SJSA1 (cell line): ENCODE measurements around the gene SAGE1. TPM values are rescaled to one million over a fixed set of nuclear protein-coding genes. Genes with fewer than 3 reads are reported as not detected.
A peak's percentile ranks its signal among the peaks of the same experiment; 100 is the strongest.
"Not testable (repeated sequence)": the region's sequence is repeated elsewhere in the genome, so short reads cannot be mapped to it uniquely, and the experiment has no call there.

ENCODE experiments used
- DNase-seq, 2 experiments: peaks; one replicate each; pipeline ENCODE4 v3.0.0-alpha.2; 2015 to 2020; ENCODE audit warnings: low spot score in 2 of 2, low read depth in 1 of 2
- H3K27ac ChIP-seq: fragments of 250-450 bp; sonication (Bioruptor Pico); 2 replicates; pipeline ENCODE4 v1.5.1; 2020; ENCODE audit warnings: mild to moderate bottlenecking, moderate library complexity
- H3K27me3 ChIP-seq: fragments of 250-450 bp; sonication (Bioruptor Pico); replicated peaks from 2 replicates; pipeline ENCODE4 v1.5.1; 2020; ENCODE audit warnings: mild to moderate bottlenecking, moderate library complexity
- H3K36me3 ChIP-seq: fragments of 250-450 bp; sonication (Bioruptor Pico); 2 replicates; pipeline ENCODE4 v1.5.1; 2020; ENCODE audit warnings: mild to moderate bottlenecking
- H3K4me1 ChIP-seq: fragments of 250-450 bp; sonication (Bioruptor Pico); replicated peaks from 2 replicates; pipeline ENCODE4 v1.6.1; 2021; ENCODE audit warnings: mild to moderate bottlenecking
- H3K4me3 ChIP-seq: fragments of 250-450 bp; sonication (Bioruptor Pico); 2 replicates; pipeline ENCODE4 v1.5.1; 2020; ENCODE audit warnings: mild to moderate bottlenecking
- H3K9me3 ChIP-seq: fragments of 250-450 bp; sonication (Bioruptor Pico); replicated peaks from 2 replicates; pipeline ENCODE4 v1.5.1; 2020; ENCODE audit warnings: mild to moderate bottlenecking
- total RNA-seq: library from RNA; depleted of rRNA; stranded (reverse); fragments of >200 nt; shearing (Covaris generic); gene quantifications from 2 replicates; pipeline ENCODE4 v1.2.3, GENCODE V29; 2014; rRNA removed

The SAGE1 gene
- total RNA-seq = not detected in 2 replicates

- H3K4me1 ChIP-seq = no peaks in the 10 kb centered on the region
- H3K36me3 ChIP-seq = no peaks in the 10 kb centered on the region
- H3K4me3 ChIP-seq = no peak within 1 kb of the TSS
- DNase-seq = no peak
- no peaks in the 10 kb centered on the region for H3K27me3 ChIP-seq
- H3K9me3 ChIP-seq = no peaks in the 10 kb centered on the region
- H3K27ac ChIP-seq = no peak within 1 kb of the TSS
These were observed at the start of gene SAGE1, which contains the start of gene CT45A10 for GRCh38 chrX:135893294-135893817. Gene SAGE1, plus strand, starts transcription at chrX:135893716. Its CDS starts 2,527 bp downstream, at chrX:135896243. Gene CT45A10, minus strand, starts transcription at chrX:135893444. Its CDS starts 8,100 bp downstream, at chrX:135885344.

GRCh38 chrX:135854438-135854837 is 39.1 kb upstream of the SAGE1 start, which contains the start of gene CT45A8:
Gene CT45A8, minus strand, starts transcription at chrX:135854538. Its CDS starts 3,755 bp downstream, at chrX:135850783.
- not testable (repeated sequence) for DNase-seq, H3K4me3 ChIP-seq, H3K27me3 ChIP-seq, H3K36me3 ChIP-seq, H3K4me1 ChIP-seq, H3K27ac ChIP-seq, H3K9me3 ChIP-seq

GRCh38 chrX:135871712-135872111 is 21.8 kb upstream of the SAGE1 start, which contains the start of gene CT45A9:
Gene CT45A9, minus strand, starts transcription at chrX:135871812. Its CDS starts 3,751 bp downstream, at chrX:135868061.
- H3K4me1 ChIP-seq, DNase-seq, H3K9me3 ChIP-seq, H3K27me3 ChIP-seq, H3K27ac ChIP-seq, H3K4me3 ChIP-seq, H3K36me3 ChIP-seq: not testable (repeated sequence)

- not testable (repeated sequence) for H3K4me3 ChIP-seq, DNase-seq, H3K27ac ChIP-seq, H3K9me3 ChIP-seq, H3K27me3 ChIP-seq, H3K36me3 ChIP-seq, H3K4me1 ChIP-seq
These were observed 10.8 kb upstream of the SAGE1 start for GRCh38 chrX:135882741-135883140.

- H3K4me1 ChIP-seq, H3K36me3 ChIP-seq, H3K9me3 ChIP-seq, H3K27ac ChIP-seq, H3K4me3 ChIP-seq, DNase-seq, H3K27me3 ChIP-seq: not testable (repeated sequence)
These were observed 5.3 kb upstream of the SAGE1 start for GRCh38 chrX:135888230-135888629.

GRCh38 chrX:135888976-135889375 is 4.5 kb upstream of the SAGE1 start:
- H3K4me1 ChIP-seq, H3K27ac ChIP-seq, H3K4me3 ChIP-seq, DNase-seq, H3K27me3 ChIP-seq, H3K36me3 ChIP-seq, H3K9me3 ChIP-seq: not testable (repeated sequence)

- H3K27me3 ChIP-seq = no peaks in the 10 kb centered on the region
- H3K27ac ChIP-seq = no peak overlapping the region
- H3K36me3 ChIP-seq = no peaks in the 10 kb centered on the region
- no peaks in the 10 kb centered on the region for H3K4me1 ChIP-seq
- no peak for DNase-seq
- no peak overlapping the region for H3K4me3 ChIP-seq
- no peaks in the 10 kb centered on the region for H3K9me3 ChIP-seq
These were observed 3.4 kb upstream of the SAGE1 start for GRCh38 chrX:135890087-135890585.

- Histone ChIP-seq H3K27me3 (no peaks in the 10 kb centered on the region), H3K27ac (no peak overlapping the region), H3K9me3 (no peaks in the 10 kb centered on the region), H3K4me3 (no peak overlapping the region), H3K4me1 (no peaks in the 10 kb centered on the region), H3K36me3 (no peaks in the 10 kb centered on the region)
- no peak for DNase-seq
These were observed 735 bp upstream of the SAGE1 start for GRCh38 chrX:135892781-135893180.

- H3K9me3 ChIP-seq = no peaks in the 10 kb centered on the region
- no peak overlapping the region for H3K27ac ChIP-seq
- no peak for DNase-seq
- H3K36me3 ChIP-seq = no peaks in the 10 kb centered on the region
- no peaks in the 10 kb centered on the region for H3K4me1 ChIP-seq
- no peaks in the 10 kb centered on the region for H3K27me3 ChIP-seq
- H3K4me3 ChIP-seq = no peak overlapping the region
These were observed 16.7 kb downstream of the SAGE1 start for GRCh38 chrX:135910251-135910650.

GRCh38 chrX:135914404-135914803 is 20.9 kb downstream of the SAGE1 start:
- no peaks in the 10 kb centered on the region for H3K36me3 ChIP-seq
- H3K27ac ChIP-seq = no peak overlapping the region
- DNase-seq = no peak
- H3K9me3 ChIP-seq = no peaks in the 10 kb centered on the region
- no peaks in the 10 kb centered on the region for H3K4me1 ChIP-seq
- no peak overlapping the region for H3K4me3 ChIP-seq
- no peaks in the 10 kb centered on the region for H3K27me3 ChIP-seq

- H3K4me3 ChIP-seq, H3K9me3 ChIP-seq, H3K27me3 ChIP-seq, DNase-seq, H3K4me1 ChIP-seq, H3K27ac ChIP-seq, H3K36me3 ChIP-seq: not testable (repeated sequence)
These were observed 27.0 kb downstream of the SAGE1 start for GRCh38 chrX:135920516-135920915.

GRCh38 chrX:135923353-135923752 is 29.8 kb downstream of the SAGE1 start:
- Histone ChIP-seq H3K27ac (no peak overlapping the region), H3K4me3 (no peak overlapping the region), H3K36me3 (no peaks in the 10 kb centered on the region), H3K4me1 (no peaks in the 10 kb centered on the region), H3K9me3 (no peaks in the 10 kb centered on the region), H3K27me3 (no peaks in the 10 kb centered on the region)
- no peak for DNase-seq

GRCh38 chrX:135927897-135928296 is 34.4 kb downstream of the SAGE1 start:
- no peaks in the 10 kb centered on the region for H3K36me3 ChIP-seq
- H3K27ac ChIP-seq = no peak overlapping the region
- no peaks in the 10 kb centered on the region for H3K27me3 ChIP-seq
- no peak for DNase-seq
- H3K4me3 ChIP-seq = no peak overlapping the region
- H3K4me1 ChIP-seq = no peaks in the 10 kb centered on the region
- no peaks in the 10 kb centered on the region for H3K9me3 ChIP-seq

- Histone ChIP-seq H3K36me3 (no peaks in the 10 kb centered on the region), H3K9me3 (no peaks in the 10 kb centered on the region), H3K4me1 (no peaks in the 10 kb centered on the region), H3K27ac (no peak overlapping the region), H3K27me3 (no peaks in the 10 kb centered on the region), H3K4me3 (no peak overlapping the region)
- DNase-seq = peak; percentile 4 to 43
These were observed 38.4 kb downstream of the SAGE1 start for GRCh38 chrX:135931644-135932487.
